Transverse colon (tissue), 3 donors: ENCODE results near the gene PTH2.
"Not testable (repeated sequence)": the region's sequence is repeated elsewhere in the genome, so short reads cannot be mapped to it uniquely, and the experiment has no call there.

Experiments
- EP300 ChIP-seq: sonication (generic); formaldehyde crosslinking; IDR thresholded peaks from one replicate; pipeline ENCODE4 v1.6.1; 2017; ENCODE audit warnings: antibody characterized with exemption, low read depth
- POLR2A ChIP-seq: fragments of 450-650 bp; IDR thresholded peaks from one replicate; pipeline ENCODE4 v1.6.1; 2016; ENCODE audit warnings: antibody characterized with exemption, mild to moderate bottlenecking, moderate library complexity
- TF ChIP-seq, protein P1 (sequence below), 5 experiments: fragments of 200-600 bp in 3 of 5; fragments of 450-650 bp in 2 of 5; sonication (generic) in 3 of 5; IDR thresholded peaks; 1 replicate in 2 of 5; 2 replicates in 3 of 5; pipeline ENCODE4 v1.5.1; 2016 to 2017; ENCODE audit warnings: antibody characterized with exemption in 5 of 5, inconsistent platforms in 3 of 5, mild to moderate bottlenecking in 2 of 5, moderate library complexity in 1 of 5

- TF ChIP-seq, protein P1, sequence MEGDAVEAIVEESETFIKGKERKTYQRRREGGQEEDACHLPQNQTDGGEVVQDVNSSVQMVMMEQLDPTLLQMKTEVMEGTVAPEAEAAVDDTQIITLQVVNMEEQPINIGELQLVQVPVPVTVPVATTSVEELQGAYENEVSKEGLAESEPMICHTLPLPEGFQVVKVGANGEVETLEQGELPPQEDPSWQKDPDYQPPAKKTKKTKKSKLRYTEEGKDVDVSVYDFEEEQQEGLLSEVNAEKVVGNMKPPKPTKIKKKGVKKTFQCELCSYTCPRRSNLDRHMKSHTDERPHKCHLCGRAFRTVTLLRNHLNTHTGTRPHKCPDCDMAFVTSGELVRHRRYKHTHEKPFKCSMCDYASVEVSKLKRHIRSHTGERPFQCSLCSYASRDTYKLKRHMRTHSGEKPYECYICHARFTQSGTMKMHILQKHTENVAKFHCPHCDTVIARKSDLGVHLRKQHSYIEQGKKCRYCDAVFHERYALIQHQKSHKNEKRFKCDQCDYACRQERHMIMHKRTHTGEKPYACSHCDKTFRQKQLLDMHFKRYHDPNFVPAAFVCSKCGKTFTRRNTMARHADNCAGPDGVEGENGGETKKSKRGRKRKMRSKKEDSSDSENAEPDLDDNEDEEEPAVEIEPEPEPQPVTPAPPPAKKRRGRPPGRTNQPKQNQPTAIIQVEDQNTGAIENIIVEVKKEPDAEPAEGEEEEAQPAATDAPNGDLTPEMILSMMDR (IDR thresholded peaks at IDR 0.05), result not testable (repeated sequence)
- not testable (repeated sequence) for TF ChIP-seq POLR2A, EP300
These were observed 37.9 kb upstream of the PTH2 start for GRCh38 chr19:49461130-49461529.
